ENCODE results near the gene CERS3.

CERS3 gene

DNA sequence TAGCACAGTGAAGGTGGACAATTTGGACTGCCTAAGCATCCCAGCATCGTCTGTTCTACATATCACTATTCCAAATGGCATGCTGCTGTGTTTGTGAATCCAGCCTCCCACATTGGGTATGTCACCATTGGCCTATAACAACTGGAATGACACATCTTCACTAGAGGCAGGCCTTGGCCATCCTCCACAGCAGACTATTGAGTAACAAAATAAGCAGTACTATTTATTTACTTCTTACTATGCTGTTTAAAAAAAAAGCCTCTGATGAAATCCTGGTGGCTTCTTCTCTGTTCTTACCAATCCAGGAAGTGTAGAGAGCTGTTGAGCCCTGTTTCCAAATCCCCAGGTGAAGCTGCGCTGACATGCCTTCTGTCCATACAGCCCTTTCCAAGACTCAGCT, 30.6 kb upstream of the CERS3 start:
- no peak overlapping the region for H3K4me3 ChIP-seq
- DNase-seq, result peak in 1 of 2 donors; percentile 73
- H3K9me3 ChIP-seq, result no peaks in the 10 kb centered on the region
- intact Hi-C loops (cut with DNase I; ENCODE audit: low total_unique reads), result no loop called here
- no peaks in the 10 kb centered on the region for H3K27me3 ChIP-seq
- TF ChIP-seq, protein P1, sequence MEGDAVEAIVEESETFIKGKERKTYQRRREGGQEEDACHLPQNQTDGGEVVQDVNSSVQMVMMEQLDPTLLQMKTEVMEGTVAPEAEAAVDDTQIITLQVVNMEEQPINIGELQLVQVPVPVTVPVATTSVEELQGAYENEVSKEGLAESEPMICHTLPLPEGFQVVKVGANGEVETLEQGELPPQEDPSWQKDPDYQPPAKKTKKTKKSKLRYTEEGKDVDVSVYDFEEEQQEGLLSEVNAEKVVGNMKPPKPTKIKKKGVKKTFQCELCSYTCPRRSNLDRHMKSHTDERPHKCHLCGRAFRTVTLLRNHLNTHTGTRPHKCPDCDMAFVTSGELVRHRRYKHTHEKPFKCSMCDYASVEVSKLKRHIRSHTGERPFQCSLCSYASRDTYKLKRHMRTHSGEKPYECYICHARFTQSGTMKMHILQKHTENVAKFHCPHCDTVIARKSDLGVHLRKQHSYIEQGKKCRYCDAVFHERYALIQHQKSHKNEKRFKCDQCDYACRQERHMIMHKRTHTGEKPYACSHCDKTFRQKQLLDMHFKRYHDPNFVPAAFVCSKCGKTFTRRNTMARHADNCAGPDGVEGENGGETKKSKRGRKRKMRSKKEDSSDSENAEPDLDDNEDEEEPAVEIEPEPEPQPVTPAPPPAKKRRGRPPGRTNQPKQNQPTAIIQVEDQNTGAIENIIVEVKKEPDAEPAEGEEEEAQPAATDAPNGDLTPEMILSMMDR (IDR thresholded peaks at IDR 0.05), result no peak
- H3K27ac ChIP-seq, result no peak overlapping the region
- H3K4me1 ChIP-seq, result no peaks in the 10 kb centered on the region
- H3K36me3 ChIP-seq, result peaks cover 0 to 10% (median 0%) of the 10 kb centered on the region in 3 donors

DNA sequence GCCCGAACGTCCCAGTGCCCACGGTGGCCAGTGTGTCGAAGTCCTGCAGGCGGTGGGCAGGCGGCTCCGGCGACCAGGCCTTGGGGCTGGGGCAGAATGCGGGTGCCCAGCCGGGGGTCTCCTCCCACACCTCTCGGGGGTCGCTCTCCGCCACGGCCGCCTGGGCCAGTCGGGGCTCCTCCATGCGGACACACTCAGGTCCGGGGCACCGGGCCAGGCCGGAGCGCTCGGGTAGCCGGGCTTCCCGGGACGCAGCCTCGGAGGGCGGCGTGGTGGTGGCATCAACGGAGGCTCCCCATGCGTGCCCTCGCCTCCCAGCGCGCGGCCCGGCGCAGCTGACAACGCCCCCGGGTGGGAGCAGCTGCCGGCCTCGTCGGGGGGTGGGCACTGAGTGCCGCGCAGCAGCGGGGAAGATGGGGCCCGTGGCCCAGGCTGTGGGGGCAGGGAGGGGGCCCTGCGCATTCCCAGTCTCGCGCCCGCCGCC, 30.1 kb upstream of the CERS3 start:
- Histone ChIP-seq H3K27ac (no peak overlapping the region), H3K27me3 (no peaks in the 10 kb centered on the region), H3K36me3 (peaks cover 0 to 15% (median 0%) of the 10 kb centered on the region in 3 donors), H3K4me1 (no peaks in the 10 kb centered on the region), H3K9me3 (no peaks in the 10 kb centered on the region), H3K4me3 (no peak overlapping the region)
- DNase-seq, result no peak
- TF ChIP-seq, protein P1 (IDR thresholded peaks at IDR 0.05), result no peak
- intact Hi-C loops (cut with DNase I; ENCODE audit: low total_unique reads), result no loop called here

DNA sequence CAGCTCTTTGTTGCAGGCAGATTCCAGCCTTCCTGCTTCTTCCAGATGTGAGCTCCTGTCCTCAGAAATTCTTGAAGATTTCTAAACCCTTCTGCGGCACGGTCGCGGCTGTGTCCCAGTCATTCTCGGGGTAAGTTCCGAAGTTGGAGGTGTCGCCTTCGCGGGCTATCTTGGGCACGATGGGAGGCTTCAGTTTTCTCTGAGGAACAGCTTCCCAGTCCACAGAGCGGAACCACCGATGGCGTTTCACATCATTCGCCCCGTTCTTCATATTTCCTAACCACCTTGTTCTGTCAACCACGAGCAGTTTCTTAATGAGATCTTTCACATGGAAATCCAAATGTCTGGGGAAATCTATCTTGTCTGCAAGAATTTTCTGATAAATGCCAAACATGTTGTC, 24.7 kb upstream of the CERS3 start:
- no peaks in the 10 kb centered on the region for H3K4me1 ChIP-seq
- intact Hi-C loops (cut with DNase I; ENCODE audit: low total_unique reads), result no loop called here
- DNase-seq, result no peak
- H3K27ac ChIP-seq, result no peak overlapping the region
- H3K36me3 ChIP-seq, result peaks cover 0 to 5% (median 0%) of the 10 kb centered on the region in 3 donors
- no peak overlapping the region for H3K4me3 ChIP-seq
- no peaks in the 10 kb centered on the region for H3K27me3 ChIP-seq
- TF ChIP-seq, protein P1 (IDR thresholded peaks at IDR 0.05), result no peak
- no peaks in the 10 kb centered on the region for H3K9me3 ChIP-seq

DNA sequence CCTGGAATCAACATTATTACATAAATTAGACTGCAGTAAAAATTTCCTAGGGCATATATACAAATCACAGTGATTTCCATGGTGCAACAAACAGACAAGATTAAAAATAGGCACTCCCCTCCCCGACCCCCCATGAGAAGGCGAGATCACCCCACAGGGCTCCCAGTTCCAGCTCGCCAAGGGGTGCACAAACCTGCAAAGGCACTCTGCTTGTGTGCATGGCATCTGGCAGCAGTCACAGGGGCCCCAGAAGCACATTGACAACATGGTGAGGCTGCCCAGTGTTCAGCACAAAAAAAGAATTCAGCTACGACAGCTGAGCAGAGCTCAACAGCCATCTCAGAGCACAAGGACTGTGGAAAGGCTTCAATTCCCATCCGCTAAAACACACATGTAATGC, 19.2 kb upstream of the CERS3 start:
- intact Hi-C loops (cut with DNase I; ENCODE audit: low total_unique reads), result no loop called here
- TF ChIP-seq, protein P1 (IDR thresholded peaks at IDR 0.05), result no peak
- no peak for DNase-seq
- H3K4me3 ChIP-seq, result no peak overlapping the region
- peaks cover 0 to 15% of the 10 kb centered on the region in 2 donors for H3K27me3 ChIP-seq
- no peaks in the 10 kb centered on the region for H3K4me1 ChIP-seq
- no peak overlapping the region for H3K27ac ChIP-seq
- H3K9me3 ChIP-seq, result no peaks in the 10 kb centered on the region
- H3K36me3 ChIP-seq, result no peaks in the 10 kb centered on the region

DNA sequence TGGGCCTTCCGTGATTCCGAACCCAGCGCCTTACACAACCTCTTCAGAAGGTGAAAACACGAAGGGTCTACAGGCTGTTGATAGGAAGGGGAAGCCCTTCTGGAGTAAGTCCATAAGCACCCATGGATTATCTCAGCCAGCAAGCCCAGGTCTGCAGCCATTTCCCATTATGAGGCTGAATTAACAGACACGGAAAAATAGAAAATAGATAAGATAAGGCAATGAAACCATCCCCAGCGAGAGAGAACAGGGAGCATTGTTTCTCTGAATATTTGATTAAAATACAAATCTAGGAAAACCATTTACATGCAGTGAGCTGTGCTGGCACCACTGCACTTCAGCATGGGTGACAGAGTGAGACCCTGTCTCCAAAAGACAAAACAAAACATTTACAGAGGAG, 16.2 kb upstream of the CERS3 start:
- intact Hi-C loops (cut with DNase I; ENCODE audit: low total_unique reads), result no loop called here
- Histone ChIP-seq H3K36me3 (no peaks in the 10 kb centered on the region), H3K4me3 (no peak overlapping the region), H3K27ac (no peak overlapping the region), H3K9me3 (no peaks in the 10 kb centered on the region), H3K27me3 (peaks cover 0 to 15% of the 10 kb centered on the region in 2 donors), H3K4me1 (no peaks in the 10 kb centered on the region)
- TF ChIP-seq, protein P1 (IDR thresholded peaks at IDR 0.05), result no peak
- no peak for DNase-seq

DNA sequence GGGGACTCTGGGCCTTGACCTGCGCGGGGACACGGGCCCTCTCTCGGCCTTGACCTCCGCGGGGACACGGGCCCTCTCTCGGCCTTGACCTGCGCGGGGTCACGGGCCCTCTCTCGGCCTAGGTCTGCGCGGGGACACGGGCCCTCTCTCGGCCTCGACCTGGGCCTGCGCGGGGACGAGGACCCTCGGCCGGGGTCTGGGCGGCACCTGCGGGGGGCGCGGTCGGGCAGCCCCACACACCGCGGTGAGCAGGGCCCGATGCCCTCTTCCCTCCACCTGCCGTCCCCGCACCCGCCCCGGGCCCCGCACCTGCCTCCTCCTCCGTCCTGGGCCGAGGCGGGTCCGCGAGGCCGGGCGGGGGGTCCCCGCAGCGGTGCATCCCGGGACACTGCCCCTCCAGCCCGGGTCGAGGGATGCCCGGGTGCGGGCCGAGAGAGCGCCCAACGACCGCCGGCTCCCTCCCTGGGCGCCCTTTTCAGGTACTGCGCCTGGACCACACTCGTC, 15.6 kb upstream of the CERS3 start:
- H3K27me3 ChIP-seq, result peaks cover 0 to 15% of the 10 kb centered on the region in 2 donors
- TF ChIP-seq, protein P1 (IDR thresholded peaks at IDR 0.05), result no peak
- intact Hi-C loops (cut with DNase I; ENCODE audit: low total_unique reads), result no loop called here
- H3K36me3 ChIP-seq, result no peaks in the 10 kb centered on the region
- H3K27ac ChIP-seq, result no peak overlapping the region
- DNase-seq, result no peak
- no peaks in the 10 kb centered on the region for H3K9me3 ChIP-seq
- H3K4me1 ChIP-seq, result no peaks in the 10 kb centered on the region
- no peak overlapping the region for H3K4me3 ChIP-seq

All from tibial artery (tissue), 4 donors.